H1 (cell line): ENCODE results near the gene FRY.

Source experiments
- CBX8 ChIP-seq: fragments of 300-800, 300-1000 bp; sonication (generic); IDR thresholded peaks from 2 replicates; pipeline ENCODE4 v1.7.1; 2016; ENCODE audit warnings: low read depth, low read length, borderline replicate concordance
- CTCF ChIP-seq, 3 experiments: IDR thresholded peaks; 1 replicate in 2 of 3; 2 replicates in 1 of 3; pipeline versions ENCODE4 v1.5.1 to v1.6.1; 2011; ENCODE audit warnings: low read length in 3 of 3, mild to moderate bottlenecking in 3 of 3, inconsistent platforms in 2 of 3, low read depth in 1 of 3, moderate library complexity in 1 of 3; ENCODE audit not compliant: insufficient read depth in 1 of 3; ENCODE audit errors: control extremely low read depth in 1 of 3
- EP300 ChIP-seq, 2 experiments: IDR thresholded peaks; 1 replicate in 1 of 2; 2 replicates in 1 of 2; pipeline ENCODE4 v1.6.1; 2011 to 2012; ENCODE audit warnings: low read depth in 2 of 2, low read length in 2 of 2, mild to moderate bottlenecking in 2 of 2, borderline replicate concordance in 1 of 2, inconsistent platforms in 1 of 2, moderate library complexity in 1 of 2
- EZH2 ChIP-seq: fragments of 200-600 bp; sonication (generic); IDR thresholded peaks from 2 replicates; pipeline ENCODE4 v1.7.1; 2012; ENCODE audit warnings: low read depth, mild to moderate bottlenecking, moderate library complexity, low read length, inconsistent platforms; ENCODE audit not compliant: severe bottlenecking
- JUN ChIP-seq: IDR thresholded peaks from 2 replicates; pipeline ENCODE4 v1.6.1; 2011; ENCODE audit warnings: low read depth, mild to moderate bottlenecking, improper control_type of control experiment, low read length
- MAX ChIP-seq: IDR thresholded peaks from 2 replicates; pipeline ENCODE4 v1.6.1; 2012; ENCODE audit warnings: inconsistent platforms
- NRF1 ChIP-seq: IDR thresholded peaks from 2 replicates; pipeline ENCODE4 v1.6.1; 2011; ENCODE audit warnings: mild to moderate bottlenecking, low read depth, low read length, improper control_type of control experiment
- POLR2A ChIP-seq, 2 experiments: IDR thresholded peaks; 1 replicate in 1 of 2; 2 replicates in 1 of 2; pipeline ENCODE4 v1.6.1; 2011; ENCODE audit warnings: low read depth in 2 of 2, low read length in 2 of 2, mild to moderate bottlenecking in 2 of 2; ENCODE audit errors: control extremely low read depth in 1 of 2
- POLR2AphosphoS5 ChIP-seq: IDR thresholded peaks from 2 replicates; pipeline ENCODE4 v1.6.1; 2011; ENCODE audit warnings: low read depth, low read length
- RAD21 ChIP-seq, 2 experiments: IDR thresholded peaks in 1 of 2; conservative IDR thresholded peaks in 1 of 2; 2 replicates each; pipeline ENCODE4 v1.6.1; 2011; ENCODE audit warnings: low read depth in 2 of 2, low read length in 2 of 2, improper control_type of control experiment in 1 of 2, inconsistent platforms in 1 of 2, mild to moderate bottlenecking in 1 of 2, moderate library complexity in 1 of 2
- RNF2 ChIP-seq: fragments of 200-900, 300-1000 bp; sonication (generic); IDR thresholded peaks from 2 replicates; pipeline ENCODE4 v1.7.1; 2016; ENCODE audit warnings: borderline replicate concordance, low read depth, mild to moderate bottlenecking, antibody characterized with exemption, low read length; ENCODE audit not compliant: poor library complexity, severe bottlenecking; ENCODE audit errors: missing control alignments
- SP2 ChIP-seq: IDR thresholded peaks from 2 replicates; pipeline ENCODE4 v1.6.1; 2012; ENCODE audit warnings: mild to moderate bottlenecking, low read length, inconsistent platforms
- YY1 ChIP-seq: IDR thresholded peaks from 2 replicates; pipeline ENCODE4 v1.6.1; 2011; ENCODE audit warnings: low read depth, mild to moderate bottlenecking, low read length

GRCh38 chr13:32056316-32056715, 24.7 kb downstream of the FRY start:
- TF ChIP-seq EP300 (IDR thresholded peaks at IDR 0.05; ENCODE audit: borderline replicate concordance in 1 of 2, low read depth in 2 of 2, low read length in 2 of 2), result no peak
- TF ChIP-seq CTCF (IDR thresholded peaks at IDR 0.05; ENCODE audit: control extremely low read depth in 1 of 3, insufficient read depth in 1 of 3, low read depth in 1 of 3, low read length in 3 of 3), result no peak
- TF ChIP-seq JUN, result no peak
- no peak for TF ChIP-seq EZH2
- TF ChIP-seq NRF1, result no peak
- TF ChIP-seq POLR2AphosphoS5, result no peak
- no peak for TF ChIP-seq POLR2A (IDR thresholded peaks at IDR 0.05; ENCODE audit: control extremely low read depth in 1 of 2, low read depth in 2 of 2, low read length in 2 of 2)
- no peak for TF ChIP-seq RAD21 (IDR thresholded peaks at IDR 0.05 in 1 of 2, conservative IDR thresholded peaks at IDR 0.05 in 1 of 2; ENCODE audit: low read depth in 2 of 2, low read length in 2 of 2)
- TF ChIP-seq MAX, result no peak
- no peak for TF ChIP-seq CBX8
- no peak for TF ChIP-seq SP2
- no peak for TF ChIP-seq YY1
- TF ChIP-seq RNF2, result no peak
